ENCODE data around the gene NUP133.
"Not testable (repeated sequence)": the region's sequence is repeated elsewhere in the genome, so short reads cannot be mapped to it uniquely, and the experiment has no call there.

Gene NUP133

GRCh38 chr1:229507951-229508822, at the start of gene NUP133:
NUP133 (minus strand) TSS chr1:229508341; CDS start chr1:229508249, 92 bp downstream.
- peak; percentile 96 for DNase-seq

GRCh38 chr1:229557200-229557850, 49.2 kb upstream of the NUP133 start:
- no peak for DNase-seq

- DNase-seq, result no peak
These were observed 46.9 kb upstream of the NUP133 start for GRCh38 chr1:229554886-229555621.

- no peak for DNase-seq
These were observed 45.5 kb upstream of the NUP133 start for GRCh38 chr1:229553621-229554130.

- DNase-seq, result no peak
These were observed 44.6 kb upstream of the NUP133 start for GRCh38 chr1:229552732-229553131.

GRCh38 chr1:229550812-229551567, 42.8 kb upstream of the NUP133 start:
- no peak for DNase-seq

- no peak for DNase-seq
These were observed 39.4 kb upstream of the NUP133 start for GRCh38 chr1:229547542-229547941.

GRCh38 chr1:229544587-229544986, 36.4 kb upstream of the NUP133 start:
- DNase-seq, result no peak

GRCh38 chr1:229539863-229540506, 31.8 kb upstream of the NUP133 start:
- DNase-seq, result no peak

GRCh38 chr1:229538945-229539344, 30.8 kb upstream of the NUP133 start:
- DNase-seq, result no peak

GRCh38 chr1:229537894-229538293, 29.8 kb upstream of the NUP133 start:
- no peak for DNase-seq

GRCh38 chr1:229536982-229537381, 28.8 kb upstream of the NUP133 start:
- DNase-seq, result no peak

- no peak for DNase-seq
These were observed 27.1 kb upstream of the NUP133 start for GRCh38 chr1:229535230-229535629.

GRCh38 chr1:229531326-229531725, 23.2 kb upstream of the NUP133 start:
- DNase-seq, result no peak

- no peak for DNase-seq
These were observed 21.5 kb upstream of the NUP133 start for GRCh38 chr1:229529639-229530038.

GRCh38 chr1:229526695-229527094, 18.6 kb upstream of the NUP133 start:
- no peak for DNase-seq

GRCh38 chr1:229523052-229523451, 14.9 kb upstream of the NUP133 start:
- DNase-seq, result no peak

GRCh38 chr1:229514578-229515275, 6.6 kb upstream of the NUP133 start:
- peak; percentile 40 for DNase-seq

- not testable (repeated sequence) for DNase-seq
These were observed 3.5 kb upstream of the NUP133 start for GRCh38 chr1:229511625-229512024.

- not testable (repeated sequence) for DNase-seq
These were observed 3.1 kb upstream of the NUP133 start for GRCh38 chr1:229511201-229511600.

GRCh38 chr1:229509576-229509975, 1.4 kb upstream of the NUP133 start:
- DNase-seq, result no peak
